K562 (cell line): Measurements from ENCODE around the gene CALHM1.

Source experiments
- GATA2 ChIP-seq: sonication (generic); formaldehyde crosslinking; IDR thresholded peaks from 2 replicates; pipeline ENCODE4 v1.4.0; 2020; ENCODE audit warnings: mild to moderate bottlenecking, missing genetic modification reagents
- LARP7 ChIP-seq: fragments of 450-650 bp; IDR thresholded peaks from 2 replicates; pipeline ENCODE4 v1.6.1; 2016
- MXD1 ChIP-seq: fragments of 250-450 bp; sonication (Bioruptor Pico); IDR thresholded peaks from 2 replicates; pipeline ENCODE4 v1.8.0; 2021; ENCODE audit warnings: borderline replicate concordance, mild to moderate bottlenecking, moderate library complexity; ENCODE audit not compliant: poor library complexity, severe bottlenecking
- RB1 ChIP-seq: fragments of 450-650 bp; IDR thresholded peaks from 2 replicates; pipeline ENCODE4 v1.6.1; 2017; ENCODE audit warnings: low read depth, mild to moderate bottlenecking

GRCh38 chr10:103451831-103452505 is 6.7 kb downstream of the CALHM1 start, which contains the start of gene CALHM2:
- TF ChIP-seq GATA2 (CRISPR knock-in tag) (no peak), MXD1 (CRISPR knock-in tag) (no peak), LARP7 (no peak), RB1 (no peak)
